NOMO-1 treated with dmso at 0.1 percent for 144 hours (cell line): ENCODE data around the gene CTXN2.

ENCODE experiments used
- DNase-seq: peaks from one replicate; lab custom pipeline; 2025; ENCODE audit not compliant: unreplicated experiment; lab: John Stamatoyannopoulos, UW

The CTXN2 gene

GRCh38 chr15:48191574-48192225 is at the start of gene CTXN2:
CTXN2 (plus strand) TSS chr15:48191665; CDS start chr15:48201301, 9,636 bp downstream.
- DNase-seq = no peak

GRCh38 chr15:48143856-48144255 is 47.6 kb upstream of the CTXN2 start:
- no peak for DNase-seq

GRCh38 chr15:48144889-48145288 is 46.6 kb upstream of the CTXN2 start:
- DNase-seq = no peak

- no peak for DNase-seq
Measured at GRCh38 chr15:48145923-48146322, 45.5 kb upstream of the CTXN2 start.

- no peak for DNase-seq
Measured at GRCh38 chr15:48147358-48147757, 44.1 kb upstream of the CTXN2 start.

- no peak for DNase-seq
Measured at GRCh38 chr15:48149858-48150257, 41.6 kb upstream of the CTXN2 start.

GRCh38 chr15:48153526-48153925 is 37.9 kb upstream of the CTXN2 start:
- no peak for DNase-seq

- no peak for DNase-seq
Measured at GRCh38 chr15:48168616-48169015, 22.8 kb upstream of the CTXN2 start.

- no peak for DNase-seq
Measured at GRCh38 chr15:48170981-48171380, 20.5 kb upstream of the CTXN2 start.

- DNase-seq = no peak
Measured at GRCh38 chr15:48175126-48175525, 16.3 kb upstream of the CTXN2 start.

GRCh38 chr15:48176112-48176511 is 15.4 kb upstream of the CTXN2 start:
- DNase-seq = no peak

- no peak for DNase-seq
Measured at GRCh38 chr15:48176957-48177356, 14.5 kb upstream of the CTXN2 start.

- DNase-seq = no peak
Measured at GRCh38 chr15:48177383-48177765, 14.1 kb upstream of the CTXN2 start.

GRCh38 chr15:48177766-48178647 is 13.5 kb upstream of the CTXN2 start, which contains the start of gene MYEF2:
MYEF2 (minus strand) TSS chr15:48178295; CDS start chr15:48178237, 58 bp downstream.
- DNase-seq = no peak

- no peak for DNase-seq
Measured at GRCh38 chr15:48178648-48178931, 12.9 kb upstream of the CTXN2 start.

- DNase-seq = no peak
Measured at GRCh38 chr15:48182749-48183148, 8.7 kb upstream of the CTXN2 start.

GRCh38 chr15:48185529-48185928 is 5.9 kb upstream of the CTXN2 start:
- DNase-seq = no peak

GRCh38 chr15:48186271-48186670 is 5.2 kb upstream of the CTXN2 start:
- no peak for DNase-seq

- DNase-seq = no peak
Measured at GRCh38 chr15:48190932-48191573, 412 bp upstream of the CTXN2 start.

GRCh38 chr15:48202068-48202467 is 10.6 kb downstream of the CTXN2 start:
- no peak for DNase-seq

GRCh38 chr15:48205981-48206380 is 14.5 kb downstream of the CTXN2 start, which contains the start of gene SLC12A1:
SLC12A1 (plus strand) TSS chr15:48206302; CDS start chr15:48207720, 1,418 bp downstream.
- no peak for DNase-seq

GRCh38 chr15:48221261-48221660 is 29.8 kb downstream of the CTXN2 start:
- DNase-seq = no peak
